M059J (cell line): ENCODE data around the gene CCDC121. TPM values are rescaled to one million over a fixed set of nuclear protein-coding genes. Genes with fewer than 3 reads are reported as not detected.

Source experiments
- DNase-seq: peaks from one replicate; pipeline ENCODE4 v3.0.0-alpha.2; 2012; ENCODE audit warnings: low read depth
- total RNA-seq: library from RNA; depleted of rRNA; stranded (reverse); fragments of >200 nt; shearing (Covaris generic); gene quantifications from 2 replicates; pipeline ENCODE4 v1.2.3, GENCODE V29; 2014; rRNA removed

Gene CCDC121
- total RNA-seq, 1 experiment from 2014 or later: 1.4 TPM

DNA sequence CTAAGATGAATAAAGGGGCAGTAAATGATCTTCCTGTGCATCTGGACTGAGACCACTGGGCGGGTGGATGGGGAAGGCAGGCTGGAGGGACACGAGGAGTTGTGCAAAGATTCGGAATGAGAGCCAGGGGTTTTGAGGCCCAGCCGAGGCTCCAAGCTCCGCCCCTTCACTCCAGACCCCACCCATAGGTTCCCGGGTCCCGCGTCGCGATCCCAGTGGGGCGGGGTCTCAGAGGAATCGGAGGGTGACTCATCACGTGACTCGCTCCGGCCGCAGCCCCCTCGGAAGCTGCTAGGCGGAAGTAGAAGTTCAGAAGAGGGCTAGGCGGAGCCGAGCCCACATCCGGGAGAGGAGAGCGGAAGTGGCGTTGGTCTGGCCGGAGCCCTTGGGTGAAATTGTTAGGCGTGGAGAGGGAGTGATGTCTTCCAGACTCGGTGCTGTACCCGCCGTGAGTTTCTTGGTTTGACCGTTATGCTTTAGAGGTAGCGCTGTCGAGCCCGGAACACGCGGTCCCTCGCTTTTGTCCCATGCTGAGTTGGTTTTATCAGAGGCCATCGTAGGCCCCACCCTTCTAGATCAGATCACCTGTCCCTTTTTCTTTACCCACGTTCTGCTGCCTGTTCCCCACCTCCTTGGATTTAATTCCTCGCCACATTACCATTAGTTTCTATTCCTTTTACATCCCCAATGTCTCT, 46.0 kb downstream of the CCDC121 start, which contains the start of gene ZNF512:
Gene ZNF512 (plus strand): TSS at position 348 of the 695 bp plus-strand sequence. CDS start 71 bp downstream, at position 419.
- peak; percentile 89 for DNase-seq

DNA sequence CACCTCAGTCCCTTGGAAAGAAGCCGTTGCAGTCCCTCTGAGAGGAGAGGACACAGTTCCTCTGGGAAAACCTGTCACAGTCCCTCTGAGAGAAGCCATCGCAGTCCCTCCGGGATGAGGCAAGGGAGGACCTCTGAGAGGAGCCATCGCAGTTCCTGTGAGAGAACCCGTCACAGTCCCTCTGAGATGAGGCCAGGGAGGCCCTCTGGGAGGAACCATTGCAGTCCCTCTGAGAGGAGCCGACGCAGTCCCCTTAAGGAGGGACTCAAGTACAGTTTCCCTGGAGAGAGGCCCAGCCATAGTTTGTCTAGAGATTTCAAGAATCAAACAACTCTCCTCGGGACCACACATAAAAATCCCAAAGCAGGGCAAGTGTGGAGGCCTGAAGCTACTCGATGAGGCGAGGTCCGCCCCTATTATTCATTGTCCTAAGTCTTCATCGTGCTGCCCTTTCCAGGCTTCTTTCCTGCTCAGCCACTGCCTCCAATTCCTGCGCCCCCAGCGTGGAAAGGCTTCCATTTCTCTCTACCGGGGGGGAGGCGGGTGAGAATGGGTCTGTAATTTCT, 46.6 kb downstream of the CCDC121 start:
- DNase-seq: no peak

DNA sequence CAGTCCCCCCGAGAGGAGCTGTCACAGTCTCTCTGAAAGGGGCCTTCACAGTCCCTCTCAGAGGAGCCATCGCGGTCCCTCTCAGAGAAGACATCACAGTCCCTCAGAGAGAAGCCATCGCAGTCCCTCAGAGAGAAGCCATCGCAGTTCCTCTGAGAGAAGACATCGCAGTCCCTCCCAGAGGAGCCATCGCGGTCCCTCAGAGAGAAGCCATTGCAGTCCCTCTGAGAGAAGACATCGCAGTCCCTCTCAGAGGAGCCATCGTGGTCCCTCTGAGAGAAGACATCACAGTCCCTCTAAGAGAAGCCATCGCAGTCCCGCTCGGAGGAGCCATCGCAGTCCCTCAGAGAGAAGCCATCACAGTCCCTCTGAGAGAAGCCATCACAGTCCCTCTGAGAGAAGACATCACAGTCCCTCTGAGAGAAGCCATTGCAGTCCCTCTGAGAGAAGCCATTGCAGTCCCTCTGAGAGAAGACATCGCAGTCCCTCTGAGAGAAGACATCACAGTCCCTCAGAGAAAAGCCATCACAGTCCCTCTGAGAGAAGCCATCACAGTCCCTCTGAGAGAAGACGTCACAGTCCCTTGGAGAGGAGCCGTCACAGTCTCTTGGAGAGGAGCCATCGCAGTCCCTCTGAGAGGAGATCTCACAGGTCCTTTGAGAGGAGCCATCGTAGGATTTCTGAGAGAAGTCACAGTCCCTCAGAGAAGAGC, 47.2 kb downstream of the CCDC121 start:
- DNase-seq: no peak

Other genes starting within 250 kb of the CCDC121 start
- gene ZNF513, start 248.3 kb downstream of the CCDC121 start, total RNA-seq: 3.6 and 7.6 TPM in 2 replicates
- gene PPM1G, start 219.4 kb downstream of the CCDC121 start, total RNA-seq: 105 and 134 TPM in 2 replicates
- 96.9 and 124 TPM in 2 replicates for gene NRBP1, start 200.4 kb downstream of the CCDC121 start, total RNA-seq
- not detected in 2 replicates for gene KRTCAP3, start 186.6 kb downstream of the CCDC121 start, total RNA-seq
- 2.8 and 5.7 TPM in 2 replicates for gene IFT172, start 139.3 kb downstream of the CCDC121 start, total RNA-seq
- 2.6 and 3.1 TPM in 2 replicates for gene FNDC4, start 133.8 kb downstream of the CCDC121 start, total RNA-seq
- not detected in 2 replicates for gene GCKR, start 132.2 kb downstream of the CCDC121 start, total RNA-seq
- gene ZNF512, start 46.0 kb downstream of the CCDC121 start, total RNA-seq: 22.7 and 23.3 TPM in 2 replicates
- gene GPN1, start within 50 bp of the CCDC121 start, total RNA-seq: 39.3 and 44.7 TPM in 2 replicates
- 22.0 and 27.8 TPM in 2 replicates for gene SUPT7L, start 34.6 kb upstream of the CCDC121 start, total RNA-seq
- 19.8 and 35.1 TPM in 2 replicates for gene SLC4A1AP, start 34.9 kb upstream of the CCDC121 start, total RNA-seq
- gene MRPL33, start 142.7 kb upstream of the CCDC121 start, total RNA-seq: 184 and 206 TPM in 2 replicates